Nephron (organoid): ENCODE measurements around the gene ADCY6.

Experiments used
- H3K27ac Mint-ChIP-seq, 3 experiments: 2 replicates each; pipeline ENCODE4 v1.8.0; 2020; ENCODE audit warnings: mixed read lengths in 3 of 3, mild to moderate bottlenecking in 2 of 3, moderate library complexity in 1 of 3
- H3K27me3 Mint-ChIP-seq: 2 replicates; pipeline ENCODE4 v1.8.0; 2021; ENCODE audit warnings: low read depth, mild to moderate bottlenecking, moderate library complexity, mixed read lengths
- H3K36me3 Mint-ChIP-seq: 2 replicates; pipeline ENCODE4 v1.8.0; 2020; ENCODE audit warnings: low read depth, mixed read lengths
- H3K4me1 Mint-ChIP-seq: 2 replicates; pipeline ENCODE4 v1.8.0; 2020; ENCODE audit warnings: mixed read lengths
- H3K4me3 Mint-ChIP-seq, 3 experiments: 2 replicates each; pipeline ENCODE4 v1.8.0; 2020; ENCODE audit warnings: mild to moderate bottlenecking in 3 of 3, mixed read lengths in 3 of 3, moderate library complexity in 2 of 3
- H3K9me3 Mint-ChIP-seq: 2 replicates; pipeline ENCODE4 v1.8.0; 2020; ENCODE audit warnings: mixed read lengths
- TF ChIP-seq, protein P1 (sequence below), 3 experiments: fragments of 200-600 bp; sonication (generic); IDR thresholded peaks; one replicate each; pipeline ENCODE4 v1.5.0; 2021; ENCODE audit warnings: antibody characterized with exemption in 3 of 3; ENCODE audit not compliant: unreplicated experiment in 3 of 3

ADCY6 gene

DNA sequence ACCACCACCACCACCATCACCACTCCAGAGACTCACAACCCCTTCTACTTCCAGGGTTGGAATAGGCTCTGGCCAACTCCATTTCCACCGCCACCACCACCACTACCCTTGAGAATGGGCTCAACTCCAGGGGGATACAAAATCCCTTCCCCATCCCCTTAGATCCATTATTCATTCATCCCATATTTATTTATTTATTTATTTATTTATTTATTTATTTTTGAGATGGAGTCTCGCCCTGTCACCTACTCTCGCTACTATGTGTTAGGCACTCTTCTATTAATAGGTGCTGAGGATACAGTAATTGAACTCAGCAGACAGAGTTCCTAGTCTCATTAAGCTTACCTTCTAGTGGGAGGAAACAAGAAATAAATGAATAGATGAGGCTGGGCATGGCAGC is 4.8 kb upstream of the ADCY6 start:
- Mint-ChIP-seq H3K27ac (peak overlapping the region in 2 of 3 experiments; percentile 20 to 48), H3K36me3 (no peaks in the 10 kb centered on the region), H3K4me3 (peak overlapping the region in 1 of 3 experiments; percentile 34), H3K27me3 (peaks cover 3% of the 10 kb centered on the region), H3K9me3 (no peaks in the 10 kb centered on the region), H3K4me1 (peaks cover 21% of the 10 kb centered on the region)
- TF ChIP-seq, protein P1, sequence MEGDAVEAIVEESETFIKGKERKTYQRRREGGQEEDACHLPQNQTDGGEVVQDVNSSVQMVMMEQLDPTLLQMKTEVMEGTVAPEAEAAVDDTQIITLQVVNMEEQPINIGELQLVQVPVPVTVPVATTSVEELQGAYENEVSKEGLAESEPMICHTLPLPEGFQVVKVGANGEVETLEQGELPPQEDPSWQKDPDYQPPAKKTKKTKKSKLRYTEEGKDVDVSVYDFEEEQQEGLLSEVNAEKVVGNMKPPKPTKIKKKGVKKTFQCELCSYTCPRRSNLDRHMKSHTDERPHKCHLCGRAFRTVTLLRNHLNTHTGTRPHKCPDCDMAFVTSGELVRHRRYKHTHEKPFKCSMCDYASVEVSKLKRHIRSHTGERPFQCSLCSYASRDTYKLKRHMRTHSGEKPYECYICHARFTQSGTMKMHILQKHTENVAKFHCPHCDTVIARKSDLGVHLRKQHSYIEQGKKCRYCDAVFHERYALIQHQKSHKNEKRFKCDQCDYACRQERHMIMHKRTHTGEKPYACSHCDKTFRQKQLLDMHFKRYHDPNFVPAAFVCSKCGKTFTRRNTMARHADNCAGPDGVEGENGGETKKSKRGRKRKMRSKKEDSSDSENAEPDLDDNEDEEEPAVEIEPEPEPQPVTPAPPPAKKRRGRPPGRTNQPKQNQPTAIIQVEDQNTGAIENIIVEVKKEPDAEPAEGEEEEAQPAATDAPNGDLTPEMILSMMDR (IDR thresholded peaks at IDR 0.05; ENCODE audit: unreplicated experiment in 3 of 3) = no peak

DNA sequence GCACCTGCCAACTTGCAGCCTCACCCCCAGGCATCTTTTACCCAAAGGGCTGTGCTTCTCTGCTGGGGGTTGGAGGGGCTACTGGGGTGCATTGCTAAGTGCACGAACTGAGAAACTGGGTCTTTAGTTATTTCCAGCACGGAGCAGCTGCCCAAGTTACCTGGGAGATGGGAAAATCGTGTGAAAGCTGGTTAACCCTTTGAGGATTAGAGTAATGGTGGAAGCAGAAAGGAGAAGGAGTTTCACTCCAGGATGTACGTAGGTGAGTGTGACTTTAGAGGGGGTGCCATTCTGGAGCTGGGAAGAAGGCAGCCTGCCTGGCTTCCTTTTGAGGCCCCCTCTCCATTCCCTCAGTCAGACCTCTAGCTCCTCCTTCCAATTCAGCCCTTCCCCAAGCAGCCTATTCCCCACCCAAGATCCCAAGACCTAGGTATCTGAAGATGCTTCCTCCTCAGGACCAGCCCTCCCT is 1.0 kb upstream of the ADCY6 start:
- TF ChIP-seq, protein P1 (IDR thresholded peaks at IDR 0.05; ENCODE audit: unreplicated experiment in 3 of 3) = no peak
- Mint-ChIP-seq H3K36me3 (peaks cover 3% of the 10 kb centered on the region), H3K9me3 (no peaks in the 10 kb centered on the region), H3K4me3 (peak overlapping the region; percentile 88 to 95 (median 94)), H3K4me1 (peaks cover 36% of the 10 kb centered on the region), H3K27me3 (peaks cover 3% of the 10 kb centered on the region), H3K27ac (peak overlapping the region; percentile 77 to 93 (median 92))

DNA sequence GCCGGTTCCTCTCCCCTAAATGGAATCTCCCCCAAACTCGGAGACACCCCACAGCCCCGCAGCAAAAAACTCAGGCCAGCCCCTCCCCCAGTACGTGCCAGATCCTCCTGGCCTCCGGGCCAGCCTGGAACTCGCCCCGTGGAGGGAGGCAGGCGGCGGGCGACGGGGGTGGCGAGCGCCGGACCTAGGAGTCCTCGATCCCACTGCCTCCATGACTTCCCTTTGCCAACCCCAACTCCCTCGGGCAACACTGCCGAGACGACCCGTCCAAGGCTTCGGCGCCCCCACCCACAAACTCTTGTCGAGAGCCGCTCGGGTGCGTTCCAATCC is 400 bp downstream of the ADCY6 start:
- TF ChIP-seq, protein P1 (IDR thresholded peaks at IDR 0.05; ENCODE audit: unreplicated experiment in 3 of 3) = no peak
- Mint-ChIP-seq H3K36me3 (peaks cover 5% of the 10 kb centered on the region), H3K4me3 (peak overlapping the region; percentile 94 to 96 (median 95)), H3K4me1 (peaks cover 33% of the 10 kb centered on the region), H3K9me3 (no peaks in the 10 kb centered on the region), H3K27me3 (peaks cover 2% of the 10 kb centered on the region), H3K27ac (peak overlapping the region; percentile 77 to 93 (median 92))

DNA sequence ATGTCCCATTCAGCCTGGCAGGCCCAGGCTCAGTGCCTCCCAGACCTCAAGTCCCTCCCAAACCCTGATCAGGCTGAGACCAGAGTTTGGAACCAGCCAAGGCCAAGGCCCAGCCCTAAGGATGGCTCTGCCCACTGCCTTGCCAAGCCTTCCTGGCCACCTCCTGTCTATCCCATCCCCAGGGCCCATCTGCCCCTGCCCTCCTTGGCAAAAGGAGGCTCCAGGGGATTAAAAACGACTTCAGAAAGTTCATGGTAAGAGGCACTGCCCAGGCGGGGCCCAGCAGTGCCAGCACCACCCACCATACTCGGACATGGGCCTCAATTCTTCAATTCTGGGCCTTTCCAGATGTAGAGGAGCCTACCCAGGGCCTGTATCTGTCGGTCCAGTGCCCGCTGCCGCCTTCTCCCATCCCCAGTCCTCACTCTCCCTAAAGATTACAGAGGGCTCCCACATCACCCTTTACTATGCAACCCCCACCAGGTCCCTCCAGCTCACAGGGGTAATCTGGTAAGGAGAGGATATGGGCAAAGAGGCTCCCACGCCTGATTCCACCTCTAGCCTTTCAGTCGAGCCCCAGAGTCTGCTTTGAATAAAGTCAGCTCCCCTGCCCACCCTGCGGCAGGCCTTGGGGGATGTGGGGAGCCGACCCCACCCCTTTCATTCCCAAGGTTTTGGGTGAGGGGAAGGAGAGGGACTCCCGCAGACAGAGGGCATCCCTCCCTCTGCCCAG is 932 bp downstream of the ADCY6 start:
- TF ChIP-seq, protein P1 (IDR thresholded peaks at IDR 0.05; ENCODE audit: unreplicated experiment in 3 of 3) = no peak
- Mint-ChIP-seq H3K9me3 (no peaks in the 10 kb centered on the region), H3K4me1 (peaks cover 33% of the 10 kb centered on the region), H3K27ac (peak overlapping the region; percentile 77 to 93 (median 92)), H3K27me3 (no peaks in the 10 kb centered on the region), H3K4me3 (peak overlapping the region; percentile 94 to 96 (median 95)), H3K36me3 (peaks cover 5% of the 10 kb centered on the region)

DNA sequence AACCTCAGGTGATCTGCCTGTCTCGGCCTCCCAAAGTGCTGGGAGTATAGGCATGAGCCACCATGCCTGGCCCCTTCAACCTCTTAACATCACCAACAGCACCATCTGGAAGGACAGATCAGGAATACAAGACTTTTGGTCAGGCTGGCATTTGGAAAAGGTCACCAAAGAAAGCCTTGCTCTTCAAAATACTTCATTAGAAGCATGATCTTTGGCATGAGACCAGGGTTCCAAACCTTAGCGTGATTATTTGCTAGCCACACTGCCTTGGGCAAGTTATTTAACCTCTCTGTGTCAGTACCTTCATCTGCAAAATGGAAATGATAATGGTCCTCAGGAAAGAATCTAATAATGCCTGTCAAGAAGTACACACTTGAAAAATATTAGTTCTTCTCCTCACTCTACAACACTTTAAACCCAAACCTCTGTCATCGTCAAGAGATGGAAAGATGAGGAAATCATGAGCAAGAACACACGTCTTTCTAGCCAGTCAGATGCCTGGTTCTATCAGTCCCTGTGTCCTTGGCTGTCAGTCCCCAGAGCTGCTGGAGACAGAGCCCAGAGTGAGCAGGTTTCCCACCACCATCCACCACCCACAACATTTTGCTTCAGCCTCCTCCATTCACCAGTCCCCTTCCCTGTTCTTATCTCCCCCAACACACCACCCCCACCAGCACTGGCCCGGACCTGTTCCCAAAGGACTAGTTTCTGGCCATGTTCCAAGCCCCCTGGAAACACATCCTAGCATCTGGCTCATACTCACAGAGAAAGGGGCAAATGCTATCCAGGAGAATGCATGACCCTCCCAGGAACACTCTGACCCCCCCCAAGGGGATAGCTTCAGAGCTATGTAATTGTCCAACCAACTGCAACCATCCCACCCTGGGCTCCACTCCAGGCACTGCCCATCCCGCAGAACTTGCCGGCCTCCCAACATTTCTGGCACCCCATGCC is 2.0 kb downstream of the ADCY6 start:
- Mint-ChIP-seq H3K4me3 (peak overlapping the region; percentile 94 to 96 (median 95)), H3K36me3 (peaks cover 11% of the 10 kb centered on the region), H3K27me3 (no peaks in the 10 kb centered on the region), H3K27ac (peak overlapping the region; percentile 77 to 93 (median 92)), H3K4me1 (peaks cover 33% of the 10 kb centered on the region), H3K9me3 (no peaks in the 10 kb centered on the region)
- TF ChIP-seq, protein P1 (IDR thresholded peaks at IDR 0.05; ENCODE audit: unreplicated experiment in 3 of 3) = no peak
